AG20443 (cell line): ENCODE data around the gene IKZF1.

Source experiments
- DNase-seq: peaks from one replicate; pipeline ENCODE4 v3.0.0; 2012; ENCODE audit warnings: low spot score, mixed read lengths

Gene IKZF1

DNA sequence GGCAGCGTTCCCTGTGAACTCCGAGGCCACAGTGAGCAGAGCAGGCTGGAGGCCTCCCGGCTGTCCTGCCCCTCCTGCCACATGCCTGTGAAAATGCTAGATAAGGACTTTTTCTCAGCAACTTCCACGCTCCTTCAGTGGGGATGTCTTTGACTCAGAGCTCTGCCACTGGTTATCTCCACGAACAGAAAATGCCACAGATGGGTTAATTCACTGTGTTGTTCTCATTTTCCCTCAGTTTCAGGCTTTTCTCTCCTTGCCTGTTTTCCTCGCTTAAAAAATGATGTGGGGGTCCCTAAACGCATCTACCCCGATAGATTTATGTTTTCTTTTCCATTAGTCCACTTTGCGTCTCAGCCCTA, 51.3 kb downstream of the IKZF1 start:
- DNase-seq: no peak

- no peak for DNase-seq
These were observed 51.9 kb downstream of the IKZF1 start for GRCh38 chr7:50356212-50356944.

- DNase-seq: no peak
These were observed 52.4 kb downstream of the IKZF1 start for GRCh38 chr7:50356945-50357268.

DNA sequence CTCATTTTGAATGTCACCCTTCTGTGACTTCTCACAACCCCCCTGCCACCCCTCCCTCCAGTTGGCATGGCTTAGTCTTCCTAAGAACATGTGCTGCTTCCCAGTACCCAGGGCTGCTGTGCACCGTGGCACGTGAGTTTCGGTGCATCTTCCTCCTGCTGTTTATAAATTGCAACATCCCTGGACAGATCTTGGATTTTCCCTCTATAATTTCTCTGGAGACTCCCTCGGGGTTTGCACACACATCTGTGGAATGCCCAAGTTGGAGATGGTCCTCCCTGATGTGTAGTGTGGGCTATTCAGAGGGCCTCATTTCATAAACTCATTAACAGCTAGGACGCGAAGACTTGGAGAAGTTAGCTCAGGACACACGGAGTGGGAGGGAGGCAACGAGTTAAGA, 52.9 kb downstream of the IKZF1 start:
- no peak for DNase-seq

- DNase-seq: no peak
These were observed 53.7 kb downstream of the IKZF1 start for GRCh38 chr7:50358041-50358705.

DNA sequence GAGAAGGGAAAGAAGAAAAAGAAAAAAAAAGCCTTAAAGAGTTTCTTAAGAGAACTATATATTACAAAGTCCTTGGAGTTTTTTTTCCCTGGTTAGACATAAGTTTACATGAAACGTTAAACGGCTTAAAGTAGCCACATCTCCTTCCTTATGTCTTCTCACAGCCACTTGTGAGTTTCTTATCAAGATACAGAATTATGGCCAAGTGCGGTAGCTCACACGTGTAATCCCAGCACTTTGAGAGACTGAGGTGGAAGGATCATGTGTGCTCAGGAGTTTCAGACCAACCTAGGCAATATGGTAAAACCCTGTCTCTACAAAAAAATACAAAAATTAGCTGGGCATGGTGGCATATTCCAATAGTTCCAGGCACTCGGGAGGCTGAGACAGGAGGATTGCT, 54.3 kb downstream of the IKZF1 start:
- DNase-seq: no peak

- DNase-seq: no peak
These were observed 54.9 kb downstream of the IKZF1 start for GRCh38 chr7:50359258-50359994.

GRCh38 chr7:50359995-50360925, 55.7 kb downstream of the IKZF1 start:
- peak; percentile 19 for DNase-seq

DNA sequence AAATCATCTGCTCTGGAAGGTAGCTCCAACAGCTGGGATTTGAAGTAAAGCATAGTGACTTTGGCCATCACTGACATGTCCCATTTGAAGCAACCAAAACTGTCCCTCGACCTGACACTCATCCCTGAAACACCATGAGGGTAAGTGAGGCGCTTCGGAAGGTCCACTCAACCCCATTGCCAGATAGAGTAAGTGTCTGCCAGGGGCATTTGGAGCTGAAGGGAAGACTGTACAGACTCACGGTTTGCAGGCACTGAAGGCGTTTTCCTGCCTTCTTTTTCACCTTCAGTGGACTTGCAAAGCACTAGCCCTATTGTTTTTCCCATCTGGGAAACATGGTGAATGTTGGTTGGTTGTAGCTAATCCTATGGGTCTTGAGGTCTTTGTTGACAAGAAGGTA, 57.6 kb downstream of the IKZF1 start:
- no peak for DNase-seq

DNA sequence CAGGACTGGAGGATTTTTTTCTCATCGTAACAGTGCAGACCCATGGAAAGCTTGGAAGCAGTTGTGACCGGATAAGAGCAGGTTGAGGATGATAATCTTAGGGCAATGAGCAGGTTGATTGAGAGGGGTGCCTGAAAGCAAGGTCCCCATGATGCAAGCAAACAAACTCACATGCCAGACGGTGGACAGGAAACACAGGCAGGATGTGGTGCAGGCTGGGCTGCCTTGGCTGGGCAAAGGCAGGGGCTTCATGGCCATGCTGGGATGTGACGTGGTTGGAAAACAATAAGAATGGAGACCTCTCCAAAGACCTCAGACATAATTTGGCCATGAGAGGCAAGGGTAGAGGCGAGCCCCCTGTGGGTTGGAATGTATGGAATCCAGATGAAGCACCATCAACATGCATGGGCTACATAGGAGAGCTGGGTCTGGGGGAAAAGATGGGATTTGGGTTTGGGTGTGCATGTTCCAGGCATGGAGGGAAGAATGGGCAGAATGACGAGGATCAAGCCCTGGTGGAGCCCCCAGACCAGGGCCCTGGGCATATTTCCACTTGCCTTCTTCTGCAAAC, 58.3 kb downstream of the IKZF1 start:
- DNase-seq: no peak

GRCh38 chr7:50363327-50364060, 59.0 kb downstream of the IKZF1 start:
- no peak for DNase-seq

DNA sequence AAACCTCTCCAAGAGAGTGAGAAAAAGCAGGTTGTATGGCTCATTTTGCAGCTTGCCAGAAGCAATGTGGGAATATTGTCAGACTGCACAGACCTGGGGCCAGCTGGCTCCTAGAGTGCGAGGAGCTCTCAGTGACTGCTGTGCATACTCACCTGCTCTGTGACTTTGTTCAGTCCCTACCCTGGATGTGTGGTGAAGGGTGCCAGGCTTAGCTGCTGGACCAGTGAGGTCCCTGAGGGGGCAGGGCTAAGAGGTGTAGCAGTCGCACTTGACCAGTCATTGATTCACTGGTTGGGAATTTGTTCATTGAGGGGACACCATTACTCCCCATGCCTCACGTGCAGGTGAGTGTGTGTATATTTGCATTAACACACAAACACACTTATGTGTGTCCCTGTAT, 60.1 kb downstream of the IKZF1 start:
- no peak for DNase-seq

- no peak for DNase-seq
These were observed 61.8 kb downstream of the IKZF1 start for GRCh38 chr7:50366311-50366710.

DNA sequence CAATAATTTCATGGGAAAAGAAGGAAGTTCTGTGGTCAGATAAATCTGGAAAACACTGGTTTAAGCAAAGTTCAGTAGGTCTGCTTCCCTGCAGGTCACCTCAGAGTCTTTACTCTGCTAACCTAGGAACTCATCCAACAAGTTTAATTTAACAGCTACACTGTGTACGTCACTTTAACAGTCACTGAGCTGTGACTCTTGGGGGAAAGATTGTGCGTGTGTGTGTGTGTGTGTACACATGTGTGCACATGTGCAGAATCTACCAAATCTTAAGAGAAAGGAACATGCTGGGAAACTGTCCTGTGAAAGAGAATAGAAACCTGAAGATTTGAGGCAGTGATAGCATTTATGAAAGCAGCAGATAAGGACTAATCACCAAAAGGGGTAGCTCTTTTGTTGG, 62.6 kb downstream of the IKZF1 start:
- DNase-seq: no peak

GRCh38 chr7:50367570-50367969, 63.1 kb downstream of the IKZF1 start:
- no peak for DNase-seq

- no peak for DNase-seq
These were observed 63.9 kb downstream of the IKZF1 start for GRCh38 chr7:50368366-50368765.

DNA sequence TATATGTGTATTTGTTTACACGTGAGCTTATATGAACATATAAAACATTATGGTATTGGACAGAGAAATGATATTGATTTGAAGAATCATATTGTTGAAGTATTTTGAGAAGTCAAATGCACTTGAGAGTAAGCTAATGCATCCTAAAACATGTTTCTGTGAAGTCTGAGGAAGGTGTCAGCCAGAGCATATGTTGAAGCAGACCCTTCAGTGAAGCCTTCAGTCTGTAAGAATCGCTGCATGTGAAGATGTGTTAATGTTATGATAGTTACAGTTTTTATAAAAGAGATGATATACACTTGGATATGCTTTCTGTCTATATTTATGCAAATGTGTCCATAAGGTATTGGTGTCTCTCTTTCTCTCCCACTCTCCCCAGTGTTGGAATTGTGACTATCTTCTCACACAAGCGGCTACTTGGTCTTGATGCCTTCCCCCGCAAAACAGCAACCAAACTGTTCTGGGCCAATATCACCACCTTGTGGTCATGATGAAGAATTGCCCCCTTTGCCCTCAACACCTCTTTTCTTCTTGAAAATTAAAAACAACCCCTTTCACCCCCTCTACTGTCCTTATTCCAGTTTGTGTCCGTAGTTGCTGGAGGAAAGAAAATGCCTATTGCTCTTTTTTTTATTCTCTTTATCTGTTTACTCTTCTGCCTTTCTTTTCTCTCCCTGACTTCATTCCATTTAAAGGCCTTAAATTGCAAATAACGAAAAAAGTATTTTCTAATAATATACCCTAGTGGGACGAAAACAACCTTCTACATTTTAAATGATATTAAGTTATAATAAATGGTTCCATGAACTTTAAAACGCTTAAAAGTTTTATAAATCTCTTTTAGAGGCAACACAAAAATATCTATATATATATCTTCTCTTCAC, 64.9 kb downstream of the IKZF1 start:
- no peak for DNase-seq

DNA sequence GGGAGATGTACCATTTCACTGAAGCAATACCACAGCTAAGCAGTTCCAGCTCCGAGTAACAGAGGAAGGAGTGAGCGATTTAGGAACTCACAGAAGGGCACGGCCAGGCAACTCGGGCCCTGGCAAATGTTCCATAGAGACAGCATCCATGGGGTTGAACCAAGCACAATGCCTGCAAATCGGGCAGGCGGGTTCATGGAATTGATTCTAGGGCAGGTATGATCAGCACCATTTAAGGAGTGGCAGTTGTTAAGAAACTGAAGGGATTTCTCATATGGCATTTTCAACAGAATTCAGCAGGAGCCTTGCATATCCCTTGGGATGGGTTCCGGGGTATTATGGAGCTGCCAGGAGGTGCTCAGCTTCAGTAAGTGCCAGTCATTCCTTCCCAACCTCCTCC, 66.4 kb downstream of the IKZF1 start:
- DNase-seq: no peak

DNA sequence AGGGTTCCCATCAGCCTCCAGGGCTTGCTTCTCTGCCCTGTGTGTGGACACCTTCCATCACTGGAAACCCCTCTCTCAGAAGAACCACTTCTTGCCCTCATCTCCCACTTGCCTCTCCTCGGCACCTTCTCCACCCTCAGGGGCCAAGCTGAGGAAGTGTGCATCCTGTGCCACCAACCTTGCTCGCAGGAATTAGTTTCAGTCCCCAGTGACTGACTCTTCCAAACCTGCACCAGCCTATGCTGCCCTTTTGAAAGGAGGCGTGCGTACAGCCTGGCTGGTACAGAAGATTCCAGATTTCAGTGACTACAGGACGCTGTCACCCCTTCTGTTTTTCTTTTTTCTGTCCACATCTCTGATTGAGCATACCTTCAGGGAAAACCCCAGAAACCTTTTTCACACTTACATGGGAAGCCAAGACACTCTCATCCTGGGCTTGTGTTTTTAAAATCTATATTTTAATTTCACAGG, 67.1 kb downstream of the IKZF1 start:
- DNase-seq: no peak

DNA sequence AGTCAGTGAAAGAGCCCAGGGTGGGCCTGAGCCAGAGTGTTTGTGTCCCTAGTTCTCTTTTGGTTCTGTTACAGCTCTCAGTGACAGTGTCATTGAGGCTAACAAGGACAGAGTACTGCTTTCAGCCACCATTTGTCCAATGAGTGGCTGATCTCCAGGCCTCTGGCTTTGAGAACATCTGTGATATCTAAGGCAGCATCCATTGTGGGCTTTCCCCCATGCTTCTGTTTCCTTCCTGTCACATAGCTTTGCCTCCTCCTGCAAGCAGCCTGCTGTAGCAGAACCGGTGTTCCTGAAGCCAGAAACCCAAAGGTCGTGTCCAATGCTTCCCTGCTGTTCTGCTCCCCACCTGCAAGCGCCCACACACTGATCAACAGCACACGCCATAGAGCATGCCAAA, 68.4 kb downstream of the IKZF1 start:
- no peak for DNase-seq
